Vagina (tissue), 2 donors: ENCODE measurements around the gene RBBP5.

Experiments used
- CTCF ChIP-seq, 3 experiments: fragments of 450-650 bp in 2 of 3; fragments of 200-600 bp in 1 of 3; sonication (generic) in 1 of 3; IDR thresholded peaks; one replicate each; pipeline ENCODE4 v1.5.1; 2017 to 2019; ENCODE audit warnings: antibody characterized with exemption in 3 of 3, mild to moderate bottlenecking in 2 of 3, moderate library complexity in 2 of 3
- POLR2A ChIP-seq, 2 donors: fragments of 450-650 bp; IDR thresholded peaks; one replicate each; pipeline ENCODE4 v1.6.1; 2017; ENCODE audit warnings: antibody characterized with exemption in 2 of 2, mild to moderate bottlenecking in 2 of 2, moderate library complexity in 2 of 2
- POLR2AphosphoS5 ChIP-seq, 2 donors: sonication (generic); formaldehyde crosslinking; IDR thresholded peaks; one replicate each; pipeline ENCODE4 v1.9.0; 2017; ENCODE audit warnings: antibody characterized with exemption in 2 of 2, mild to moderate bottlenecking in 2 of 2, low read depth in 1 of 2; ENCODE audit not compliant: insufficient read depth in 1 of 2

- TF ChIP-seq POLR2AphosphoS5 (IDR thresholded peaks at IDR 0.05; ENCODE audit: insufficient read depth in 1 of 2, low read depth in 1 of 2): no peak
- no peak for TF ChIP-seq CTCF (IDR thresholded peaks at IDR 0.05)
- TF ChIP-seq POLR2A (IDR thresholded peaks at IDR 0.05): no peak
These were observed 62.1 kb downstream of the RBBP5 start for GRCh38 chr1:205059660-205060059.
